Liver (tissue), 3 donors: ENCODE data around the gene DTNB.

Source experiments
- FOXA1 ChIP-seq: IDR thresholded peaks from 2 replicates; pipeline ENCODE4 v1.6.1; 2016; ENCODE audit warnings: antibody characterized with exemption
- REST ChIP-seq: IDR thresholded peaks from 2 replicates; pipeline ENCODE4 v1.6.1; 2016; ENCODE audit warnings: antibody characterized with exemption, mild to moderate bottlenecking
- TAF1 ChIP-seq: conservative IDR thresholded peaks from 2 replicates; pipeline ENCODE4 v1.6.1; 2016; ENCODE audit warnings: antibody characterized with exemption, mild to moderate bottlenecking
- YY1 ChIP-seq: IDR thresholded peaks from 2 replicates; pipeline ENCODE4 v1.6.1; 2016; ENCODE audit warnings: antibody characterized with exemption, mild to moderate bottlenecking
- TF ChIP-seq, protein P1 (sequence below): fragments of 150-350 bp; IDR thresholded peaks from 2 replicates; pipeline ENCODE4 v1.5.1; 2017; ENCODE audit warnings: improper control_type of control experiment, low read depth, low read length; ENCODE audit not compliant: missing input control
- TF ChIP-seq, protein P2 (sequence below): IDR thresholded peaks from 2 replicates; pipeline ENCODE4 v1.6.1; 2016; ENCODE audit warnings: antibody characterized with exemption
- donor health status: healthy.
- donor health status: healthy.

DNA sequence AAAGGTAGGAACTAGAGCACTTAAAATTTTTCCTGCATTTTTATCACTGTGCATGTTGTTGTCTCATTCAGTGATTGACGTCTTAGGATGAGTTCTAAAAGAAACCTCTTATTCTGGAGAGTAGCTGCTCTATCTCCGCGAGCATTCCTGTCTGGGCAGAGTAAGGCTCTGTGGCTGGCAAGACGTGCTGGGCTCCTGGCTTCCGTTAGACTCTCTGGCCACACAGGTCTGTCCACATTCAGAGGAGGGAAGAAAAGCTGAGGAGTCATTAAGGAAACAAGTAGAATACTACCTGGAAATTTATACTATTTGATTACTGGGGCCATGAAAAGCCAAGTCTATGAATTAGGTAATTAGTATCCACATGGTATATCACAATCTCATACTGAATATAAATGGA, 193.6 kb downstream of the DTNB start:
- no peak for TF ChIP-seq TAF1
- TF ChIP-seq, protein P1, sequence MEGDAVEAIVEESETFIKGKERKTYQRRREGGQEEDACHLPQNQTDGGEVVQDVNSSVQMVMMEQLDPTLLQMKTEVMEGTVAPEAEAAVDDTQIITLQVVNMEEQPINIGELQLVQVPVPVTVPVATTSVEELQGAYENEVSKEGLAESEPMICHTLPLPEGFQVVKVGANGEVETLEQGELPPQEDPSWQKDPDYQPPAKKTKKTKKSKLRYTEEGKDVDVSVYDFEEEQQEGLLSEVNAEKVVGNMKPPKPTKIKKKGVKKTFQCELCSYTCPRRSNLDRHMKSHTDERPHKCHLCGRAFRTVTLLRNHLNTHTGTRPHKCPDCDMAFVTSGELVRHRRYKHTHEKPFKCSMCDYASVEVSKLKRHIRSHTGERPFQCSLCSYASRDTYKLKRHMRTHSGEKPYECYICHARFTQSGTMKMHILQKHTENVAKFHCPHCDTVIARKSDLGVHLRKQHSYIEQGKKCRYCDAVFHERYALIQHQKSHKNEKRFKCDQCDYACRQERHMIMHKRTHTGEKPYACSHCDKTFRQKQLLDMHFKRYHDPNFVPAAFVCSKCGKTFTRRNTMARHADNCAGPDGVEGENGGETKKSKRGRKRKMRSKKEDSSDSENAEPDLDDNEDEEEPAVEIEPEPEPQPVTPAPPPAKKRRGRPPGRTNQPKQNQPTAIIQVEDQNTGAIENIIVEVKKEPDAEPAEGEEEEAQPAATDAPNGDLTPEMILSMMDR: no peak
- TF ChIP-seq, protein P2, sequence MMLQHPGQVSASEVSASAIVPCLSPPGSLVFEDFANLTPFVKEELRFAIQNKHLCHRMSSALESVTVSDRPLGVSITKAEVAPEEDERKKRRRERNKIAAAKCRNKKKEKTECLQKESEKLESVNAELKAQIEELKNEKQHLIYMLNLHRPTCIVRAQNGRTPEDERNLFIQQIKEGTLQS: no peak
- no peak for TF ChIP-seq REST
- no peak for TF ChIP-seq YY1
- TF ChIP-seq FOXA1: no peak
